Effector CD4-positive, alpha-beta T cell (primary cell): ENCODE measurements around the gene ZSWIM5.
"Not testable (repeated sequence)": the region's sequence is repeated elsewhere in the genome, so short reads cannot be mapped to it uniquely, and the experiment has no call there.

Experiments
- DNase-seq: peaks from one replicate; pipeline ENCODE4 v3.0.0-alpha.2; 2020

The ZSWIM5 gene

DNA sequence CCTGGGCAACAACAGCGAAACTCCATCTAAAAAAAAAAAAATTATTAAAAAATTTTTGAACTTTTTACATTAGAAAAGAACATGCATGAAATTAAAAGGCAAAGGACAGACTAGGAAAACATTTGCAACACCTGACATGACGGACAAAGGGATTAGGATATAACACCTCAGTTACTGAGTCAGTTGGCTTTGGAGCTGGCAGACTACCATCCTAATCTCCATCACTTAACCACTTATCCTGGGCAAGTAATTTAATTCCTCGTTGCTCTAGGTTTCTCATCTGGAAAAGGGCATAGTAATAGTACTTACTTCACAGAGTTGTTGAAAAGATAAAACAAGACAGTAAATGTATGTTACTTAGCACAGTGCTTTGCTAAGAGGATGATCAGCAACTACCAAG is 207.2 kb downstream of the ZSWIM5 start:
- no peak for DNase-seq

DNA sequence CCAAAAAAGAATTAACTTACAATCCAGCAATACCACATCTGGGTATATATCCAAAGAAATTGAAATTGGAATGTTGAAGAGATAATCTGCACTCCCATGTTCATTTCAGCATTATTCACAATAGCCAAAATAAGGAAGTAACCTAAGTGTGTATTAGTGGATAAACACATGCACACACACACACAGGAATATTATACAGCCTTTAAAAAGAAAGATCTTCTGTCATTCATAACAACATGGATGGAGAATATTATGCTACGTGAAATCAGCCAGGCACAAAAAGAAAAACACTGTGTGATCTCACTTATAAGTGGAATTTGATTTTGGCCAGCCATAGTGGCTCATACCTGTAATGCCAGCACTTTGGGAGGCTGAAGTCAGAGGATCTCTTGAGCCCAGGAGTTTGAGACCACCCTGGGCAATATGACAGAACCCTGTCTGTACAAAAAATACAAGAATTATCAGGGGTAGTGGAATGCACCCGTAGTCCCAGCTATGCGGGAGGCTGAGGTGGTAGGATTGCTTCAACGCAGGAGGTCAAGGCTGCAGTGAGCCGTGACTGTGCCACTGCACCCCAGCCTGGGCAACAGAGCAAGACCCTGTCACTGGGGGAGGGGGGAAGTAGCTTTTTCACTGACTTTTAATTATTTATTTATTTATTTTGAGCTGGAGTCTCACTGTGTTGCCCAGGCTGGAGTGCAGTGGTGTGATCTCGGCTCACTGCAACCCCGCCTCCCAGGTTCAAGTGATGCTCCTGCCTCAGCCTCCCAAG is 210.8 kb downstream of the ZSWIM5 start:
- no peak for DNase-seq

DNA sequence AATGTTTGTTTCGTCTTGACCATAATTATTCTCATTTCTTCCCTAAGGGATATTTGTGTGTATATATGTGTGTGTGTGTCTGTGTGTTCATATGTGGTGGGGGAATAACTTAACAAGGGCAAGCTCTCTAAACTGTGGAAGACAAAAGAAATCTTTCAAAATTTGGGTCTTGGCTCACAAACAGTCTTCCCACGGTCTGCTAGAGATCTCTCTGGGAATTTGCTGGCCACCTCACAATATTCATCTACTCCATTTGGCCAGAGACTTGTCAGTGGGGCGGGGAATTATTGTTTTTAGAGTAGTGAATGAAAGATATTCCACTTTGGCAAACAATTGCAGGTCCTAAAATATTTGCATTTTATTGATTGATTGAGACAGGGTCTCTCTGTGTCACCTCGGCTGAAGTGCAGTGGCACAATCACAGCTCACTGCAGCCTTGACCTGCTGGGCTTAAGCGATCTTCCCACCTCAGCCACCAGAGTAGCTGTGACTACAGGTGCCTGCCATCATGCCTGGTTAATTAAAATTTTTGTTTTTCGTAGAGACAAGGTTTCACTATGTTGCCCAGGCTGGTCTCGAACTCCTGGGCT is 212.0 kb downstream of the ZSWIM5 start:
- no peak for DNase-seq

DNA sequence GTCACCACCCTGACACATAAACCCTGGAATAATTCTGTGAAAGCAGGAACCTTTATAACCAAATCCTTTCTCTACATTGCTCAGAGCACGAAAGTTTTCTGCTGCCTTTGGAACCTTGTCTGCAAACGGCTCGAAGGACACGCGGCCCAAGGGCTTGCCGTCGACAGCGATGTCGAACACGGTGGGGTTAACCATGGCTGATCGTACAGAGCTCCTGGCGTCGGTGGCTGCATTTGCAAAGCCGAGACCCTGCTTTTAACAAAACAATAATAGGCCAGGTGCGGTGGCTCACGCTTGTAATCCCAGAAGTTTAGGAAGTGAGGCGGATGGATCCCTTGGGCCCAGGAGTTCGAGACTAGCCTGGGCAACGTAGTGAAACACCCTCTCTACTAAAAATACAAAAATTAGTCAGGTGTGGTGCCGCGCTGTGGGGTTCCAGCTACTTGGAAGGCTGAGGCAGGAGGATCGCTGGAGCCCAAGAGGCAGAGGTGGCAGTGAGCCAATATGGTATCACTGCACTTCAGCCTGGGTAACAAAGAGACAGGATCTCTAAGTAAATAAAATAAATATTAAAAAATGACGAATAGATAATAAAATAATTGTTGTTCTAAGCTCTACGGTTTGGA is 217.8 kb downstream of the ZSWIM5 start:
- no peak for DNase-seq

DNA sequence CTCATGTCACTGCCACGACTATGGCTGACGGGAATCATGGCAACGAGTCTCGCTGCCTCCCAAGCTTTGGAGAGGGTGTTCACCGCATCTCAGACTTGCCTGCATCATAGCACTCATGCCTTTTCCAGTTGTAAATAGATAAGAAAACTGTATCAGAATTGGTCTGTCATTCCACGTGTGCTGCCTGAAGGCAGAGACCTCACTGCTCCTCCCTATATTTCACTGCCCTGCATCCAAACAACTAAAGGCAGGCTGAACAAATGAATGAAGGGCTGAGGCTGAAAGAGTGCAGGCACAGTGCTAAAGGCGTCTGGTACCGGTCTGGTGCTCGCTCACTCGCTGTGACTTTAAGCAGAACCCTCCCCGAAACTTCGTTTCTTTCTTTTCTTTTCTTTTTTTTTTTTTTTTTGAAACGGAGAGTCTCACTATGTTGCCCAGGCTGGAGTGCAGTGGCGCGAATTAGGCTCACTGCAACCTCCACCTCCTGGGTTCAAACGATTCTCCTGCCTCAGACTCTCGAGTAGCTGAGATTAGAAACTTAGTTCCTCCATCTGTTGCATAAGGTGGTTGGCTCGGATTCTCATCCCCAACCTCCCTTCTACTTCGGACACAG is 220.6 kb downstream of the ZSWIM5 start:
- no peak for DNase-seq

DNA sequence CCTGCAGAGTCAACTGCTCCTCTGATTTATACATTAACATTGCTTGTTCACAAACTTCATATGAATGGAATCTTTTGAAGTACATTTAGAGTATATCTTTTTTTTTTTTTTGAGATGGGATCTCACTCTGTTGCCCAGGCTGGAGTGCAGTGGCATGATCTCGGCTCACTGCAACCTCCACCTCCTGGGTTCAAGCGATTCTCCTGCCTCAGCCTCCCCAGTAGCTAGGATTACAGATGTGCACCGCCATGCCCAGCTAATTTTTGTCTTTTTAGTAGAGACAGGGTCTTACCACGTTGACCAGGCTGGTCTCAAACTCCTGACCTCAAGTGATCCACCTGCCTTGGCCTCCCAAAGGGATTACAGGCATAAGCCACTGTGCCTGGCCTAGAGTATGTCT is 229.0 kb downstream of the ZSWIM5 start:
- not testable (repeated sequence) for DNase-seq

DNA sequence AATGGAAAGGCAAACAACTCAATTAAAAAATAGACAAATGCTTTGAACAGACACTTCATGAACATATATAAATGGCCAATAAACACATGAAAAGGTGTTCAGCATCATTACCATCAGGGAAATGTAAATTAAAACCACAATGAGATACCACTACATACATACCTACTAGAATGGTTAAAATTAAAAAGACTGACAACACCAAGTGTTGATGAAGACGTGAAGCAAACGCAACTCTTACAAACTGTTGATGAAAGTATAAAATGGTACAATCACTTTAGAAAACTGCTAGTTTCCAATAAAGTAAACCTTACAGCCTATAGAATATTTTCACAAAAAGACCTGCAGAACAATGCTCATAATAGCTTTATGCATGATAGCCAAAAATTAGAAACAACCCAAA is 230.2 kb downstream of the ZSWIM5 start:
- DNase-seq, result no peak

DNA sequence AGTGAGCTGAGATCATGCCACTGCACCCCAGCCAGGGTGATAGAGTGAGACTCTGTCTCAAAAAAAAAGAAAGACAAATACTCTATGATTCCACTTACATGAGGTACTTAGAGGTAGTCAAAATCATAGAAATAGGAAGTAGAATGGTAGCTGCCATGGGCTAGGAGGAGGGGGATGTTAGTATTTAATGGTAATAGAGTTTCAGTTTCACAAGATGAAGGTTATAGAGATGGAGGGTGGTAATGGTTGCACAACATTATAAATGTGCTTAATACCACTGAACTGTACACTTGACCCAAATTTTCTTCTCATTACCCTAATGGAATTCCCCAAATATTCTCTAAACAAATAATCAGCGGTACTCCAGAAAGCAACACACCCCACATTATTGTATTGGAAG is 232.8 kb downstream of the ZSWIM5 start:
- no peak for DNase-seq

DNA sequence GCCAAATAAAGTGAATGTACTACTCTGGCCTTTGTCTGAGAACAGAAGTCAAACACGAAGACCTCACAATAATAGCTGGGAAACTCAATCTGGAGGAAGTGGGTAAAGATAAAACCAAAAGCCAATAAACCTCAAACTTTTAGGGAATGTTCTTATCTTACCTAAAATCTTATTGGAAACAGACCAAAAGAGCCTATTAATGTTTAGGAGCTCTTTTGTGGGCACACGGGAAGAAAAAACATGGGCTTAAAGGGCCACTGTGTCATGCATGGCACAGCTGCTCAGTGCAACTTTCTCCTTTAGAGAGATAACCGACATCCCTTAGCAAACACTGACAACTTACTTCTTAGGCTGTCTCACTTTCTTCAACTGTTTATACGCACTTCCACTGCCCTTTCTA is 236.1 kb downstream of the ZSWIM5 start:
- no peak for DNase-seq
